Glomerular endothelial cell (primary cell): ENCODE data around the gene MRPL19. TPM values are rescaled to one million over a fixed set of nuclear protein-coding genes. Genes with fewer than 3 reads are reported as not detected.
"Not testable (repeated sequence)": the region's sequence is repeated elsewhere in the genome, so short reads cannot be mapped to it uniquely, and the experiment has no call there.

ENCODE experiments used
- DNase-seq: peaks from one replicate; pipeline ENCODE4 v3.0.0-alpha.2; 2011; ENCODE audit warnings: low read depth, low spot score; ENCODE audit errors: extremely low read depth
- total RNA-seq: library from RNA; depleted of rRNA; stranded (reverse); fragments of >200 nt; gene quantifications from 2 replicates; pipeline ENCODE4 v1.2.3, GENCODE V29; 2015

The MRPL19 gene
- total RNA-seq, 1 donor from 2014 or later, result 33.0 TPM

- no peak for DNase-seq
These were observed 10.0 kb downstream of the MRPL19 start for GRCh38 chr2:75656563-75656962.

GRCh38 chr2:75657798-75658197 lies 11.2 kb downstream of the MRPL19 start:
- DNase-seq, result no peak

GRCh38 chr2:75666911-75667310 lies 20.3 kb downstream of the MRPL19 start:
- DNase-seq, result no peak

- DNase-seq, result no peak
These were observed 21.3 kb downstream of the MRPL19 start for GRCh38 chr2:75667884-75668283.

- DNase-seq, result not testable (repeated sequence)
These were observed 28.8 kb downstream of the MRPL19 start for GRCh38 chr2:75675423-75675822.

GRCh38 chr2:75675908-75676307 lies 29.3 kb downstream of the MRPL19 start:
- no peak for DNase-seq

- no peak for DNase-seq
These were observed 29.9 kb downstream of the MRPL19 start for GRCh38 chr2:75676464-75676863.

- no peak for DNase-seq
These were observed 33.0 kb downstream of the MRPL19 start for GRCh38 chr2:75679556-75679955.

- DNase-seq, result no peak
These were observed 33.8 kb downstream of the MRPL19 start for GRCh38 chr2:75680402-75680801.

- not testable (repeated sequence) for DNase-seq
These were observed 36.8 kb downstream of the MRPL19 start for GRCh38 chr2:75683430-75683829.

- DNase-seq, result no peak
These were observed 41.6 kb downstream of the MRPL19 start for GRCh38 chr2:75688196-75688595.

- DNase-seq, result no peak
These were observed 52.3 kb downstream of the MRPL19 start for GRCh38 chr2:75698918-75699317.

GRCh38 chr2:75702593-75702992 lies 56.0 kb downstream of the MRPL19 start:
- DNase-seq, result no peak

GRCh38 chr2:75703589-75704287 lies 57.2 kb downstream of the MRPL19 start:
- DNase-seq, result no peak

GRCh38 chr2:75705921-75706320 lies 59.3 kb downstream of the MRPL19 start:
- no peak for DNase-seq

GRCh38 chr2:75707901-75708300 lies 61.3 kb downstream of the MRPL19 start:
- no peak for DNase-seq

- DNase-seq, result no peak
These were observed 62.7 kb downstream of the MRPL19 start for GRCh38 chr2:75709297-75709696.

GRCh38 chr2:75710220-75710576 lies 63.6 kb downstream of the MRPL19 start:
- DNase-seq, result no peak

- DNase-seq, result no peak
These were observed 64.1 kb downstream of the MRPL19 start, which contains the start of gene GCFC2 for GRCh38 chr2:75710577-75711253. GCFC2 (minus strand) TSS chr2:75710915; CDS start chr2:75710855, 60 bp downstream.

GRCh38 chr2:75711590-75711989 lies 65.0 kb downstream of the MRPL19 start:
- DNase-seq, result not testable (repeated sequence)

GRCh38 chr2:75716406-75716805 lies 69.8 kb downstream of the MRPL19 start:
- no peak for DNase-seq

GRCh38 chr2:75719616-75720015 lies 73.0 kb downstream of the MRPL19 start:
- DNase-seq, result no peak
